HG03442 (cell line): ENCODE data around the gene GLP1R.

Experiments
- ATAC-seq: cut with Tn5 transposase; IDR thresholded peaks from one replicate; pipeline ENCODE4 v1.9.1; 2021; ENCODE audit warnings: mild to moderate bottlenecking, moderate library complexity; ENCODE audit not compliant: unreplicated experiment

The GLP1R gene

GRCh38 chr6:39043776-39044175 is 4.8 kb upstream of the GLP1R start:
- no peak for ATAC-seq

DNA sequence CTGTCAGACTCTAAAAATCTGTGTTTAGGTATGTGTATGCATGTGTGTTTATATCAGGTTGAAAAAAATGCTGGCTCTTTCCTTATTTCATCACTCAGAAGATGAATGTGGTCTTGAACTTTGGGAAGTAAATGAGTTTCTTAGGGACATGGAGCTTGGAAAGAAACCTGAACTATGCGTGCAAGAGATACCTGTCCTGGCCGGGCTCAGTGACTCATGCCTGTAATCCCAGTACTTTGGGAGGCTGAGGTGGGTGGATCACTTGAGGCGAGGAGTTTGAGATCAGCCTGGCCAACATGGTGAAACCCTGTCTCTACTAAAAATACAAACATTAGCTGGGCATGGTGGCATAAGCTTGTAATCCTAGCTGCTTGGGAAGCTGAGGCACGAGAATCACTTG is 4.4 kb upstream of the GLP1R start:
- ATAC-seq: no peak

GRCh38 chr6:39047434-39048327 is 900 bp upstream of the GLP1R start:
- no peak for ATAC-seq

- ATAC-seq: no peak
These were observed 1.1 kb downstream of the GLP1R start for GRCh38 chr6:39049575-39050283.

DNA sequence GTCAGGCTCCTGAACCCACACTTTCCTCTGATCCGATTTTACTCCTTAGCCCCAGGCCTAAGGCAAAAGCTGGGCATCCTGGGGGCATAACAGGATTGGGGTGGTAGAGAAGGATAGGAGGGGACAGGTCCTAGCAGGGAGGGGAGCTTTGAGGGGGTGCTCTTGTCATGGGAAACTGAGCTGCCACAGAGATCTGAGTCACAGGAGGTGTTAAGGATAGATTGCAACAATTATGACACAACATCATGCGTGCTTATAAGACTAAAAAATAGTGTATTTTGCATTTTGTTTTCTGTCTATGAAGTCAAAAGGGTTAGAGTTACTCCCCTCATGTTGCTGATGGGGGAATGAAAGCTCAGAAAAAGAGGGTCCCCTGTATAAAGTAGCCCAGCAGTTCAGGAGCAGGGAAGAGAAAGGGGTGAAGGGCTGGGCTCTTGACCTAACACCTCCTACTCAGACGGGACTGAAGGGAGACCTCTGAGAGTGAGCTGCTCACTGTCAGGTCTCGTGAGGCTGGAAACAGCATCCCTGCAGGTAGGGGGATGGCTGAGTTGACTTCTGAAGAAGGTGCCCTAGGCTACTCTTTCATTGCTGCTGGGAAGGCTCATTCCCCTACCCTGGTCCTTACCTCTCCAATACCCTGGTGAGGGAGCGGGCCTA is 2.0 kb downstream of the GLP1R start:
- ATAC-seq: no peak

DNA sequence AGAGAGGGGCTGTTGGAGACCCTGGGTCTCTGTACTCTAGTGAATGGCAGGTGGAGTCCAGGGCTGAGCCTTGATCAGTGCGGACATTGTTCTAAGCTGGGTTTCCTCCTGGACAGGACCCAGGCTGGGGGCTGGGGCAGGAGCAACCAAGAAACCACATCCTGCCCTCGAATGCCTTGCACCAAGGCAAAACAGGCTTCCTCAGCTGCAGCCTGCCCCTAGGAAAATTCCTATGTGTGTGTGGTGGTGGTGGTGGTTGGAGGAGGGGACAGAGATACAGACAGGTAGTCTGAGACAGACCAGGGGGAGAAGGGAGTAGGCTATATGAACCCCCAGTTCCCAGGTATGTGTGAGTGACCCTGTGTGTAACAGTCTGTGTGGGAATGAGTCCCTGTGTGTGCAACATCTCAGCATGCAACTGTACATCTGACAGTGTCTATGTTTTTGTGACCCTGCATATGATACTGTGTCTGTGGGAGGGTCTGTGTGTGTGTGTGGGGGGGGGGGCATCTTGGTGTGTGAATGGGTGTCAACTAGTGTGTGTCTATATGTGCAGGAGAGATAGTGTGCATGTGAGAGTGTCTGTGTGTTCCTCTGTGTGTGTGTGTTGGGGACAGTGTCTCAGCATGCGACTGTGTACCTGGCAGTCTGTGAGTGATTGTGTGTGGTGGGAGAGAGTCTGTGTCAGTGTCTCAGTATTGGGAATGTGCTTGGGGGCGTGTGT is 3.0 kb downstream of the GLP1R start:
- ATAC-seq: no peak

GRCh38 chr6:39053016-39053624 is 4.5 kb downstream of the GLP1R start:
- ATAC-seq: no peak

DNA sequence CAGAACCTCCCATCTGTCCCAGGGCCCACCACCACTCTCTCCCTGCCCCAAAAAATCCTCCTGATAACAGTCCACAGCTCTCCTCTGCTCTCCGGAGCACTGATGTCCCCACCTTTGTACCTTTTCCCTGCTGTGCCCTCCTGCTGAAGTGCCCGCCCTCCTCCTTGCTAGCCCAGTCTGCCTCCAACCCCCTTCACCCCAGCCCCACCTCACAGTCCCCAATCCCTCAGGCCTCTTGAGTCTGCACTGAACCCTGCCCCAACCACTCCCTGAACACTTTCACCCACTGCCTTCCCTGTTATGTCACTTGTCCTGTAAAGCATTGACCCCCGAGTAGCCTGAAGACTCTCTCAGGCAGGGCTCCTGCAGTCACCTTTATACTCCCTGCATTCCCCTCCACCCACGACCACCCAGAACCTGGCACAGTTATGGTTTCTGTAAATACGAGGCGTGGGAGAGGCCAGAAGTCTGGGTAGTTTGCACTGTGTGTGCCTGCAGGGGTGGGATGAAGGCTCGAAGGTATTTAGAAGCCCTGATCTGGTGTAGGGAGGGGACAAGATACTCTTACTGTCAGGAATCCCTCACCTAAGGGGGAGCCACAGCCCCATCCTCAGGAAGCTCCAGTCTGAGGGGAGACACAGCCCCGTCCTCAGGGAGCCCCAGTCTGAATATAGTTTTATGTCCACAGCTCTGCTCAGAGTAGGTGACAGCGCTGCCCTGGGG is 5.4 kb downstream of the GLP1R start:
- ATAC-seq: no peak

GRCh38 chr6:39054577-39055142 is 6.1 kb downstream of the GLP1R start:
- no peak for ATAC-seq

GRCh38 chr6:39055661-39056060 is 7.1 kb downstream of the GLP1R start:
- no peak for ATAC-seq

DNA sequence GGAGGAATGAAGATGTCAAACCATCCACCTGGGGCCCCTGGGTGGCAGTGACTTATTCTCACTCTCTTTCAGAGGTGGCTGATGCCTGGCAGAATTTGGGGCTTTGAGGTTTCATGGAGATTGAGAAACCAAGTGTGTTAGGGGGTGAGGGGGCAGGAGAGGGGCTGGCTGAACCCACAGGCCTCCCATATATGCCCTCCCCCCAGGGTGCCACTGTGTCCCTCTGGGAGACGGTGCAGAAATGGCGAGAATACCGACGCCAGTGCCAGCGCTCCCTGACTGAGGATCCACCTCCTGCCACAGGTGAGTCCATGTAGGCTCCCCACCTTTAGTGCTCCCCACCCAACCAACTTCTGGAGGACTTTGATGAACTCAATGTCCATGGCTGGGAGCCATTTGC is 7.6 kb downstream of the GLP1R start:
- no peak for ATAC-seq

DNA sequence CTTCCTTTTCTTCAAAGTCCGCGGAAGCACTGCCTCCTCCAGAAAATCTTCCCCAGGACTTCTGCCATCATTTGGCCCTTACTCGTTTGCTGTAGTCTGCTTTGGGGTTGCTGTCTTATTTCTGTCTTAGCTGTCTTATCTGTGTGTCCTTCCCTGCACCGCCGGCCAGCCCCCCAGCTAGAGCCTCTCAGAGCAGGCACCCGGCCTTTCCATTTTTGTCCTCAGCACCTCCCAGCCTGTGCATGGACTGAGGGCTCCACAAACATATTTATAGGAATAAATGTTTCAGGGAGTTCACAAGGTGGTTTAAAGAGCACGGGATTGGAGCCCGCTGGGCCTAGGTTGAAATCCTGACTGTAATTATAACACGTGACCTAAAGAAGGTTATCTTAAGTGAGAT is 8.1 kb downstream of the GLP1R start:
- ATAC-seq: no peak

- no peak for ATAC-seq
These were observed 8.9 kb downstream of the GLP1R start for GRCh38 chr6:39057251-39058155.

DNA sequence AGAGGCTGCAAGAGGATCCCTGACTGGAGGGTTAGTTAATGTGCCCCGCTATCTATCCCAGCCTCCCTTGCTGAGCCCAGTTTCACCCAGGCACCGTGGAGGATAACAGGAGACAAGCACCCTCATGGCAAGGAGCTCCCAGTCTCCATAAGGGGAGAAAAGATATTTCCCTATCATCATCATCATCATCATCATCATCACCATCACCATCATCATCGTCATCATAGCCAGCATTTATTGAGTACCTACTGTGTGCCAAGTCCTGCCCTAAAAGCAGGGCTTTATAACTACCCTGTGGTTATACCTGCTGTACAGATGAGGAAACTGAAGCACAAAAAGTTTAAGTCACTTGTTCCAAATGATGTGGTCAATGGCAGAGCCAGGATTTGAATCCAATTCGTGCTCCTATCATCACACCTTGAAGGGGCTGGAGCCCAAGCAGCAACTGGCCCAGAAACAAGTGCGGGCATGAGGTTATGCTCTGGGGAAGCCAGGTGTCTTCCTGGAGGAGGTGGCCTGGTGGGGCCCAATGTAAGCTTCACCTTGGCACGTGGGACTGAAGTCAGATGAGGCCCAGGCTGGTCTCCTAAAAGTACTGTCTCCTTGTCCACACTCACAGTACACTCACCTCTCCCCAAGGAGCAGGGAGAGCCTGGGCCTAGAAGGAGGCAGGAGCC is 10.0 kb downstream of the GLP1R start:
- ATAC-seq: no peak

DNA sequence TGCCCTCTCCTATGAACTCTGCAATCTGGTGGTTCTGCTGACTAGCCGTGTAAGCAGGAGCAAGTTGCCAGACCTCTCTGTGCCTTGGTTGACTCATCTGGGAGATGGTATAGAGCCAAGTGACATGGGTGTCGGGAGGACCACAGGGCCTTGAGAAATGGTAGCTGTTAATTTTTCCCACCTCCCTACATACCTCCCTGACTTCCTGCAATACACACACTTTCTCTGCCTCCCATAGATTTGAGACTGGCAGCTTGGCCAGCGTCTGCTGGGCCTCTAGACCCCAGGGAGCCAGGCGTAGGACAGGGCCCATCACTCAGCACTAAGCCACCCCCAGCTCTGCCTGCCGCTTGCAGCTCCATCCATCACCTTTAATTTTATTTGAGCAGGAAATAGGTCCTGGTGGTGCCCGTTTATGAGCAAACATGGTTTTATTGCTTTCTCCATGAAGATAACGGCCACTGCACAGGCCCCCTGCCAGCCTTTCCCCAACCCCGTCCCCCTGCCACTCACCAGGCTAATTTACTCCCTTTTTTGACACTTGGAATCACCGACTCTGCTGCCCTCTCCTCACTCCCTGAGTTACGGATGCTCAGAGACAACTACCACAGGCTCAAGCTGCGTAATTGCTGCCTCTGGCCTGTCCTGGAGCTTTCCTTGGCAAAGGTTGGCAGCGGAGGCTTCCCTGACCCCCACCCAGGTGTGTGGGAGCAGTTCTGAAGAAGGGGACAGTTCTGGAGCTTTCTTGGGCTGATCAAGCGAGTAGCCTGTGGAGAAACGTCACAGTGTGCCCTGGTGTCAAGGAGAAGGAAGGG is 11.1 kb downstream of the GLP1R start:
- ATAC-seq: no peak

- ATAC-seq: no peak
These were observed 12.0 kb downstream of the GLP1R start for GRCh38 chr6:39060467-39061160.

DNA sequence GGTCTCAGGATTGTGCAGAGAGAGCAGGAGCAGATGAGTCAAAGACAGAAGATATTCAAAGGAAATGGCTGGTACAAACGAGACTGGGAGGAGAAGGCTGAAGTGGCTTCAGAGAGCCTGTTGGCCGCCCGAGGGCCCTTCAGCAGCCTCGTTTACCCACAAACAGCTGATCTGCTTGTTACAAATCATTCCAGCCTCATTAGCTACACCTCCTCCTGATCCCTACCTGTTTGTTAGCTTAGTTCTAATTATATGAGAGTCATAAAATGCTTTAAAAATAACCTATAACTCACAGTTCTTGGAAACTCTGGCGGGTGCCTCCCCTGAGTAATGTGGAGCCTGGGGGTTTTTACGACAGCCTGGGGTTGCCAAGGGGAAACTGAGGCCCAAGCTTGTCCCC is 12.6 kb downstream of the GLP1R start:
- ATAC-seq: no peak
